ENCODE data around the gene TNNC1.

Gene TNNC1

GRCh38 chr3:52428151-52429005 lies 25.5 kb downstream of the TNNC1 start:
- DNase-seq: peak in 1 of 2 experiments; percentile 42

- DNase-seq: no peak
Observed at GRCh38 chr3:52423173-52423572, 30.7 kb downstream of the TNNC1 start.

DNA sequence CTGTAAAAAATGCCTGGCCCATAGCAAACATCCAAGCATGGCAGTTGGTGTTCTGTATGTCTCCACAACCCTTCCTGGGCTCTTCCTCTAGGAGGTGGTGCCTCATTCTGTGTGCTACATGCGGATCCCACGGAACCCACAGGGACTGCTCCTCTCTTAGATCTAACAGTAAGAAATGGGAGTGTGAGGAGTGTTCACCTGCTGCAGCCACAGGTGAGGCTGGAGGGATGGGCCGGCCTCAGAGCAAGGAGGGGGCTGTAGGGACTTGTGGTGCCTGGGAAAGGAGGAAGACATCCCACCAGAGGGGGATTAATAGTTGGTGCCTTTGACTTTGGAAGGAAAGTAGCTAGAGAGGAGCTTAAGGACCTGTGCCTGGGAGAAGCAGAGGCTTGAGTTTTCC lies 31.2 kb downstream of the TNNC1 start:
- no peak for DNase-seq

DNA sequence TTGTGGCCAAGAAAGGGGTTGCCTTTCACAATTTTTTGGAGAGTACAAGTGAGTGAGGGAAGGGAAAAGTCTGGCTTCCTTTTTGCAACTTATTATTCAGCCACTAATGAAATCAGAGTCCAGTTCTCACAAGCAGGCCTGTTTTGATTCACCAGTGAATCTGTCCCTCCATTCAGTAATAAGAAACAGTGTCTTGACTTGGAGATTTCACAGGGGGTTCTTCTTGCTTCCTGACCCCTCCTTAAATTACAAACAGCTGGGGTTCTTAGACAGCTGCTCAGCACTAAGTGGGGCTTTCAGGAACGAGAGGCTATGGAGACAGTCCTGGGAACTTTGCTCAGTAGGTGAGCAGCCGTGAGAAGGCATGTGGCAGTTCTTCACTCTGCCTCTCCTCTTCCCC lies 33.5 kb downstream of the TNNC1 start:
- DNase-seq: no peak

- no peak for DNase-seq
Observed at GRCh38 chr3:52415800-52416199, 38.0 kb downstream of the TNNC1 start.

DNA sequence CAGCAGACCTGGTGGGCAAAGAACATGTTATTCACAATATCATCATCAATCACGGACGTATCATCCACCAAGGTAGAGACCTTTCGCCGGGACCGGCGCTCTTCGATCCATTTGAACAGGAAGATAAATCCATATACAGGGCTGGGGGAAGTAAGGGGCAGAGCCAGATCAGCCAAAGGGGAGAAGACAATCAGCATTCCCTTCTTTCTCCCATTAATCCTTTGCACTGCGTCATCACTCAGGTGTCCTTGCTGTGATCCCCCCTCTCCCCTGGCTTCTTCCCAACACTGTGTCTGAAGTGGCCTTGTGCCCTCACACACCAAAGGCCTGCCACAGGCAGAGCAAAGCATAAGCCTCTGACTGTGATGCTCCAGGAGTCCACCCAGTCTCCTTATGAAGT lies 45.4 kb downstream of the TNNC1 start:
- no peak for DNase-seq

DNA sequence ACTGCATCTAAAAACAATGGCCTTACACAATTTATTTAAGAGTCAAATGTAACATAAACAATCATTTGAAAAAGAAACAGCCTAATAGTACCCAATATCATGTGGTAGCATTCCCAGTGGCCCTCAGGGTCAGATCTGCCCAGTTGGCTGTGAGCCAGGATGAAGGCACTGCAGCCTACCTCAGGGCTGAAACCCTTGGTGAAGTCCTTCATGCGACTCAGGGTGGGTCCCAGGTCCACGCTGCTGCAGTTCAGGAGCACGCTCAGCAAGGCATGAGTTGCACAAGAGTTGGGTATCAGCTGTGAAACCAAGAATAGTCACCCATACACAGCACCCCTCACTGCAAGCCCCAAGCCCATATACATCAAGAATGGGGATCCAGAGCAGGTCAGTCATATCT lies 46.1 kb downstream of the TNNC1 start:
- no peak for DNase-seq

- DNase-seq: no peak
Observed at GRCh38 chr3:52406791-52407510, 46.9 kb downstream of the TNNC1 start.

GRCh38 chr3:52406231-52406661 lies 47.6 kb downstream of the TNNC1 start:
- no peak for DNase-seq

DNA sequence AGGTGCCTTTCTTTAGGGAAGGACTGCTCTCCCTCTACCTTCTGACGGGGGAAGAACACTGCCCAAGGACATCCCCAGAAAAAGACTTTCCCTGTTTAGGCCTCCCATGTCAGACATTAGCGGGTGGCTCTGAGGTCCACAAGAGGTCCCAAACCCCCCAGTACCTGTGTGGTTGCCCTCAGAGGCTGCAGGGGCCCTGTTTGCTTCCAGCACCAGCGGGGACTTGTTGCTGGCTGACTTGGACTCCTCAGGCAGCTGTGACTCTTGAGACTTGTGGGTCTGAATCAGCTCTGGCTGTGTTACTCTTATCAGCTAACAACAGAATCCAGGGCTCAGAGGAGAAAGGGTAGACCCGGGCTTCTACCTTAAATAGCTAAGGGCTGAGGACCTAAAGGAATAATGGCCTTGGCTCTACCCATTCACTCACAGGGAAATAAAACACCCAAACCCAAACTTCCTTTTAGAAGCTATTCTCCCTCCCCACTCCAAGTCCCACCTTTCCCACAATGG lies 48.2 kb downstream of the TNNC1 start:
- DNase-seq: no peak

- no peak for DNase-seq
Observed at GRCh38 chr3:52405066-52405465, 48.8 kb downstream of the TNNC1 start.

DNA sequence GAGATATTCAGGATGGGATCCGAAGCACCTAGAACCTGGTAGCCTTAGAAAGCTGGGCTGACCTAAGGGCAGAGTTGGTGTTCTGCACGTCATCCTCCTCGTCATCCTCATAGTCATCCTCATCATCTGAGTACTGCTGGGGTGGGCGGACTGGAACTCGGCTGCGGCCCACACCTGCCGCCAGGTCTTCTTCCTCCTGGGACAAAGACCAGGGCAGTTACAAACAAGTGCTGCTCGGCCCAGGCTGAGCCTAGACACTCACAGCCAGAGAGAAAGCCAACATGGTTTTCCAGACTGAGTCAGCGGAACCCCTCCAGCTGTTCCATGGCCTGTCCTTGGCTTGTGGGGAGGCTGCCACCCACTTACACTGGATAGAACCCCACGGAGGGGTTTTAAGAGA lies 49.5 kb downstream of the TNNC1 start:
- DNase-seq: no peak

DNA sequence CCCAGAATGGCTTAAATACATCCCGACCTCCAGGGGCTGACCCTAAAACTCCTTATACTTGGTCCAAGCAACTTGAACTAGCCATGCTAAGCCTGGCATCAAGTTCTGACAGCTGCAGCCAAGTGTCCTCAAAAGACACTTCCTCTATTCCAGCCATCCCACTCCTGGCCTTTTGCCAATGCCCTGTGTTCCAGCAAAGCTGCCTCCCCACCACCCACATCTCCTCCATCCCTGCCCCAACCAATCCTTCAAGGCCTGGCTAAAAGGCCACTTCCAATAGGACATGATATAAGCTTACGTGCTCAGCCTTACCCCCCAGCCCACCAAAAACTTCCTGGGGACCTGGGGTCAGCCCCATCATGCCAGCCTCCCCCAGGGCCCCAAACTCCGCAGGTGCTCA lies 49.9 kb downstream of the TNNC1 start:
- no peak for DNase-seq

GRCh38 chr3:52403271-52403841 lies 50.5 kb downstream of the TNNC1 start:
- no peak for DNase-seq

- DNase-seq: no peak
Observed at GRCh38 chr3:52402706-52403270, 51.1 kb downstream of the TNNC1 start.

- DNase-seq: no peak
Observed at GRCh38 chr3:52402101-52402521, 51.7 kb downstream of the TNNC1 start.

DNA sequence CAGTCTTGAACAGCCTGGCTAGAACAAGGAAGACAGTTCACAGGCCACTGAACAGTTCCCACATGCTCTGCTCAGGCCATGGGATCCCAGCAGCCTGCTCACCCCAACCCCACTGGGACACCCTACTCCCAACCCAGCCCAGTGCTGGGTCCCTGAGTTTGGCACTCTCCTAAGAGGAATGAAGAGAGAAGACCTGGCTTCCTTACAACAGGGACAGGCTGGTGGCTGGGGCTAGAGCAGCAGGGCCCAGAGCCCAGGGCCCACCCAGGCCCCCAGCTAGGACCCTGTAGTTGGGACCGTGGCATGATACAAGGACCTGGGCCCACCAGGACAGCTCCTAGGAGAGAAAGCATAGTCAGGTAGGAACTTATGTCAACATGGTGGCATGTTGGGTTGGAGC lies 52.3 kb downstream of the TNNC1 start:
- no peak for DNase-seq

Data from activated T-cell treated with anti-CD3 and anti-CD28 coated beads, Interleukin-2, amount 50 U/mL, for 48 hours (primary cell).